CD4-positive, alpha-beta T cell treated with Interleukin-1 beta for 1 hour (primary cell): ENCODE results near the gene WDR62.

Experiments used
- DNase-seq, 2 donors: peaks; one replicate each; pipeline ENCODE4 v3.0.0-alpha.2; 2020 to 2022

Gene WDR62

DNA sequence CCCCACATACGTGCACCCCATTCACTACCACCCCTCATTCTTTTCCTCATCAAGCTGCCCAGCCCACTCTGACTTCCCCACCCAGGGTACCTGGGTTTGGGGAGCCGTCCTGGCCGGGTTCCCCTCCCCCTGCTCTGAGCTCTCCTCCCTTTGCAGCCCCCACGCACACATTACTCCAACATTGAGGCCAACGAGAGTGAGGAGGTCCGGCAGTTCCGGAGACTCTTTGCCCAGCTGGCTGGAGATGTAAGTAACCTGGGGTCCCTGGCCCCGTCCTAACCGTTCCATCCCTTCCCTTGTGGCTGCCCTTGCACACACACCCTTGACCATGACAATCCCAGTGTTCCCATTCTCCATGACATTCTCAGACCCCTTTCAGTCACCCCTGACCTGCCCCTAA, 87.8 kb downstream of the WDR62 start:
- no peak for DNase-seq

- DNase-seq, result no peak
Observed at GRCh38 chr19:36144624-36145023, 89.9 kb downstream of the WDR62 start.

- DNase-seq, result no peak
Observed at GRCh38 chr19:36149673-36150406, 95.1 kb downstream of the WDR62 start.

GRCh38 chr19:36150586-36150985, 95.9 kb downstream of the WDR62 start:
- no peak for DNase-seq

DNA sequence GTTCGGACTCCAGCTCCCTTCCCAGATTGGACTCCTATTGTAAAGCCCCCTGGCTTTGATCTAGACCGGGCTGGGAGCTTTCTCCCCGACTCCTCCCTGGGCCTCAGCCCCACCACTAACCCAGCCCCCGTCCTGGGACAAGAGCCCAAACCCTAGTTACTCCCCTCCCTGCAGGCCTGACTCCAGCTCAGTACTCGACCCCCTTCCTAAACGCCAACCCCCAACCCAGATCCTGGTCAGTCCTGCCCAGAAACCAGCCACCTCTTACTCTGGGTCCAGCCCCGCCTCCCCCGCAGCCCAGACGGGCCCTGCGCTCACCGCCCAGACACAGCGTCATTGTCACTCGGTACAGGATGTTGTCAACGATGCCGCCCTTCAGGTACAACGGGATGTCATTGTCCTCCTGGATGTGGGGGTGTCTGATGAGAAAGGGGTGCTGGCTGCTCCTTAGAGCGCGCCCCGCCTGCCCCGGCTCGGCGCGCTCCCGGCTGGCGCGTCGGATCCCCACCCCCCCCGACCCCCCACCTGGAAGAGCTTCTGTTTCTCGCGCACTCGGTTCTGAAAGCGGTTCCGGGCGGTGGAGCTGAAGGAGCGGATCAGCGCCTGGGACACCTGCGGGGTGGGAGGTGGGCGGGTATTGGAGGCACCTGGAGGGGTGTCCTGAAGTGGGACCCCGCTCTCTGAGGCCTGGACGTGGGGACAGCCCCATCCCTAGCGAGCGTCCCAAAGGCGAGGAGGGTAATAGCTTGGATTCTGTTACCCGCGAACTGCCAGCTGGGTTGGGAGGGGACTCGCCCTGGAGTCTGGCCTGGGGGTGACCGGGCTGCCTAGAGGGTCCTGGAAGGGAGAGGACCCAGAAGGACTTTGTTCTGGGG, 96.7 kb downstream of the WDR62 start:
- no peak for DNase-seq

DNA sequence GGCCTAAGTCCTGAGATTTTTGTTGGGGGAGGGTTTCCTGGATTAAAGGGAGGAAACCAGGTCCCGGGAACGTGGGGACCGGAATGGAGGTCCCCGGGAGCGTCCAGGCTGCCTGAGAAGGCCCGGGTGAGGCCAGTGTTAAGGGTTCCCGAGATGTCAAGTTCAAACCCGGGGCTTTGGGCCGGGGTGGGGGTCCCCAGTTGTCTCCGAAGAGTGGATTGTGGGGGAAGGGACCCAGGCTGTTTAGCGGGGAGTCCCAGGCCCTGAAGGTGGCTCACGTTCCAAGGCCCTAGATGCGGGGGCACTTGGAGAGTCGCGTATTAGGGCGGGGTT, 97.3 kb downstream of the WDR62 start:
- DNase-seq, result no peak

DNA sequence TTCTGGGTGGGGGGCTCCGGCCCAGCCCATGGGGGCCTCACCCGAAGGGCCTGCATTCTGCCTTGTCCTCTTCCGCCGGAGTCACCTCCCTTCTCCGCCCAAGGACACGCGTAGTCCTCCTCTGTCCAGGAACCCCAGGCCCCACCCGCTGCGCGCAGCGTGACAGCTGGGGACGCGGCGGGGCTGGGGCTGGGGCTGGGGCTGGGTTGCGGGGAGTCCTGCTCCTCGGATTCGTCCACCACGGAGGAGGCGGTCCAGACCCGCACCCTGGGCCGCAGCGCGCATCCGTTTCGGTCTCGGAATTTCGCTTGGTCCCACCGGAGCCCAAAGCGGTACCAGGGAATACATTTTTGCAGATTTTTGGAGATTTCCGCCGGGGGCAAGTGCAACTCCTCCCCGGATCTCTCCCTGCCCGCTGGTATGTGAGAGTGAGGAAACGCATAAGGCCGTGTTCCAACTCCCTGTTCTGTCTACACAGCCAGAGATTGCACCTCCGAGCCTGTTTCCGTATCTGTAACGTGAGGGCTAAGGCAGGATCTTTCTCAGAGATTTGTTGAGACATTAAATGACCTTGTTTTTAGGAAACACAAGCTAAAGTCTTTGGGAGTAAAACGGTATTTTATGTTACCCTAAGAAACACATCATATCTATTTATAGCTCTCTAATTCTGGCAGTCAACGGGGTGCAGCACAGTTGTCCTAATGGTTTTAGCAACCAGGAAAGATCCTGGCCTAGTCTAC, 97.8 kb downstream of the WDR62 start, which contains the start of gene COX7A1:
TSS of gene COX7A1 (minus strand) at position 96 of the 740 bp plus-strand sequence. CDS start at position 56, 40 bp downstream.
- no peak for DNase-seq

DNA sequence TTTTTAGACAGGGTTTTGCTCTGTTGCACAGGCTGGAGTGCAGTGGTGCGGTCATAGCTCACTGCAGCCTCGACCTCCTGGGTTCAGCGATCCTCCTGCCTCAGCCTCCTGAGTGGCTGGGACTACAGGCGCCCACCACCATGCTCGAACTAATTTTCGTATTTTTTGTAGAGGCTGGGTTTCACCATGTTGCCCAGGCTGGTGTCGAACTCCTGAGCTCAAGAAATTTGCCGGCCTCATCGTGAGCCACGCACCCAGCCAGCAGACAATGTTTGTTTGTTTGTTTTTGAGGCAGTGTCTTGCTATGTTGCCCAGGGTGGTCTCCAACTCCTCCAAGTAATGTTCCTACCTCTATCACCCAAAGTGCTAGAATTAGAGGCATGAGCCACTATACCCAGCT, 98.4 kb downstream of the WDR62 start:
- DNase-seq, result no peak
